ENCODE results near the gene DGUOK.

DGUOK gene

DNA sequence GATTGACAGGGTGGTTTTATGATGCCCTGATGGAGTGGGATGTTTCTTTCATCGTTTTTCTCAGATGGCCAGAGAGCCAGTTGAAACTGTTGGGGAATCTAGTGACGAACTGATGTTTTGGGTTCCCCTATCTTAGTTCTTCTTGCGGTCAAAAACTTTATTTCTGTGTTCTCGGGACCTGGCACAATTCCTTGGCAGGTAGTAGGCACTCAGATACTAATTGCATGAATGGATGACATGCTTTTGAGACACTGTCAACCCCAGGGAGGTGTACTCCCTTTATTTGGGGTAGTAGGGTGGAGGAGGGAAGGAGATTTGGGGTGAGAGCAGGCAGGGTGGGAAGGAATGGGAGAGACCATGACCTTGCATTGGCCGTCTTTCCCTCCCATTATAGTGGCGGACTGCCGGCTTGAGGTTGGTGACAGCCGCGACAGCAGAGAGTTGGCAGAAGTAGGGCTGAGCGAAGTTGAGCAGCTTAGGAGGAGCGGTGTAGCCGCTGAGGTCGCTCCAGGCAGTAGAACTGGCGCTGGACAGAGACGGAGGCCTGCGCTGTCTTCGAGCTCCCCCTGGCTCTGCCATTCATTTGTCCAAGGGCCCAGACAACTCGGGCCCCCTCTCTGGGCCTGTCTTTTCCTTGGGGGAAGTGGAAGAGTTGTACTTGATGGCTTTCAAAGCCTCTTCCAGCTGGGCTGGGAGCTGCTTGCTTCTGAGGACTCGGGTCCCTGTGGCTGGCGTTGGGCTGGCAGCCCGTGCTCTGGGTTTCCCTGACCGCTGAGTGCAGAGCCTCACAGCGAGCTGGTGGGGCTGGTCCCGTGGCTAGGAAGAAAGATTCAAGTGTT, 60.6 kb downstream of the DGUOK start:
- no peak for DNase-seq (ENCODE audit: low read depth, low spot score)
- no peak overlapping the region for H3K4me3 ChIP-seq (ENCODE audit: low read length)

DNA sequence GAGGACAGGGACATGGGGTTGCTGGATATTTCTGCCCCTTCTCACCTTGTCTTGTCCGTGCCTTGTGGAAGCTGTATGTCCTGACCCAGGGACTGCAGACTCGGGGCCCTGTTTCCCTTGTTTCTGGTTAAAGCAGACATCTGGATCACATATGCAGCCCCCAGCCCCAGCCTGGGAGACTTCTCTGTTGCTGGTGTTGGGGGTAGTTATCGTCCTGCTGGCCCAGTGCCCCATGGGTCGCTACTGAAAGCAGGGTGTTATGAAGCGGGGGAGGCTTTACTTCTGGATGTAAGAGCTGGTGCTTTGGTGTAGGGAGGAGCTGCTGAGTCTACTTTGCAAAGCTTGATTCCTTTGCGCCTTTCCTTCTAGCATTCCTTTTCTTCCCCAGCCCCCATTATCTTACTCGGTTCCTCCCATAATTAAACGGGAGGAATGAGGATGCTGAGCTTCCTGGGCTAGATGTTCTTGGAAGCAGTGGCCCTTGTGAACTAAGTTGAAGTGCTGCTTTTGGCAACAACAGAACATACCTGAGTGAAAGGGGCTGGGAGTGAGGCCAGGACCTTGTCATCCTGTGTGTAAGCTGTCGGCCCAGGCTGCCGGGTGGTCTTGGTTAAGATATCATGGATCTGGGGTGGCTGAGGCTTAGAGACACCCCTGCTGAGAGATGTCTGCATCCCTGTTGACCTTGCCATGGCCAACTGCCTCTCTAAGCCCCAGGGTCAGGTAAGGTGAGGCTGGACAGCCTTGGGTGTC, 61.4 kb downstream of the DGUOK start:
- H3K4me3 ChIP-seq (ENCODE audit: low read length), result no peak overlapping the region
- DNase-seq (ENCODE audit: low read depth, low spot score), result no peak

DNA sequence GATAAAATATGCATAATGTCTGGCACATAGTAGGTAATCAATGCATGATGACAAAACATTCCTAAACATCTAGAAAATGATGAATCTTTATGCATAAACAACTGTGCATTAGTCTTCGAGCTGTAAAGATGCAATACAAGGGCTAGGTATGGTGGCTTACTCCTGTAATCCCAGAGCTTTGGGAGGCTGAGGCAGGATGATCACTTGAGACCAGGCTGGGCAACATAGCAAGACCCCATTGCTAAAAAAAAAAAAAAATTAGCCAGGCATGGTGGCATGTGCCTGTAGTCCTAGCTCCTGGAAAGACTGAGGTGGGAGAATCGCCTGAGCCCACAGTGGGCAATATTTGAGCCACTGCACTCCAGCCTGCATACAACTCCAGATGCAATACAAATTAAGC, 63.3 kb downstream of the DGUOK start:
- DNase-seq (ENCODE audit: low read depth, low spot score), result no peak
- no peak overlapping the region for H3K4me3 ChIP-seq (ENCODE audit: low read length)

DNA sequence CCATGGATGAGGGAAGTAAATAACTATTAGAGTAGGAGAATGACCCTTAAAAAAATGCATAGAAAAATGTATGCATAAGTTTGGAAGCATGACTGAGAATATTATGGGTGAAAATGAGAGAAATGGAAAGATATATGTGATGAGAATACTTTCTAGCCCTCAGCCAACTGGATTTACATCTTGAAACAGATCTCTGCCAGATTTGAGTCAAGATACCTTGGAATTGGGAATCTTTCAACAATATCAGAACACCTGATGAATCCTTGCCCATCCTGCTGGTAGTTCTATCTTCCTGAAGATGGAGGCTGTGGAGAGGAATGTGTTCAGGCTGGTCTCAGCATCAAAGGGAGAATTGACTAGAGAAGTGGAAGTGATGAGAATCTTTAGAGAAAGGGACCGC, 63.9 kb downstream of the DGUOK start:
- no peak overlapping the region for H3K4me3 ChIP-seq (ENCODE audit: low read length)
- DNase-seq (ENCODE audit: low read depth, low spot score), result no peak

DNA sequence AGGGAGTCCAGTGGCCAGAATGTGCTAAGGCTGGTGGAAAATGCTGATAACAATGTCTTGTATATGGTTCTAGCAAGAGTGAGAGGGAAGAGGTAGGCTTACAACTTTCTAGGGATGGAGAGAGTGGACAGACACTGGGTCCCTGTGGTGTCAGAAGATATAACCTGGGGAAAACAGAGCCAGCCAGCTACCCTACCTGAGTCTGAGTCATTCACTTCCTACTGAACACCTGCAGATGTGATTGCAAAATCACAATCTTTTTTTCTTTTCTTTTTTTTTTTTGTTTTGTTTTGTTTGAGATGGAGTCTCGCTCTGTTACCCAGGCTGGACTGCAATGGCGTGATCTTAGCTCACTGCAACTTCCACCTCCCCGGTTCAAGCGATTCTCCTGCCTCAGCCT, 65.4 kb downstream of the DGUOK start:
- no peak overlapping the region for H3K4me3 ChIP-seq (ENCODE audit: low read length)
- DNase-seq (ENCODE audit: low read depth, low spot score), result no peak

DNA sequence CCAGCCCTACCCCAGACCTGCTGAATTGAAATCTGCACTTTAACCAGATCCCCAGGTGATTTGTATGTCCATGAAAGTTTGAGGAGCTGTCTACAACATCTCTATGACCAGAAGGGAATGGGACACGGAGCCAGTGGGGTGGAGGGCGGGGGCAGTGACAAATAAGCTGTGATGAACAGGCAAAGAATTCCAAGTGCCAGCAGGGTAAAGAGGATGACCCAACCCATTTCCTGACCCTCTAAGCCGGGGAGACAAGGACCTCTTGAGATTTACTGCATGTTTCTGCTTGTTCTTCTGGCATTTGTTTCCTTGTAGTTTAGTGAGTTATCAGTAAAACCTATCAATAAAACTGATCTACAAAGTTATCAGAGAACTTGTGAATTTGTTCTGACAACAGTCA, 66.7 kb downstream of the DGUOK start:
- no peak overlapping the region for H3K4me3 ChIP-seq (ENCODE audit: low read length)
- DNase-seq (ENCODE audit: low read depth, low spot score), result no peak

DNA sequence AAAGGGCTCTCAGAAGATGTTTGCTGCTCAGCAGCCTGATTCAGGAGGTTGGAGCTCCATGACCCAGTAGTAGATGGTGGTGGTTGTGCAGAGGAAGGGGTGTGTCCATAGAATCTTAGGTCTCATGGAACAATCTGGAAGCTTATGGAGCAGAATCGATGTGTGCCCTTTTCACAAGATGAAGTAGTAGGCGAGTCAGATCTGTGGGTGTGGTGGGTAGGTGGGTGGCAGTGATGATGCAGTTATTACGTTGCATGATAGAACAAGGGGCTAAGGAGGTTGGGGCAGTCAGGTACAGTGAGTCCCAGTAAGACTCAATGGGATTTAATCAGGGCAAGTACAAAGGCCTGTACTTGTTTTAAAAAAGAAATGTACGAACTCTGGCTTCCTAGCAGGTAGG, 67.1 kb downstream of the DGUOK start:
- no peak for DNase-seq (ENCODE audit: low read depth, low spot score)
- no peak overlapping the region for H3K4me3 ChIP-seq (ENCODE audit: low read length)

DNA sequence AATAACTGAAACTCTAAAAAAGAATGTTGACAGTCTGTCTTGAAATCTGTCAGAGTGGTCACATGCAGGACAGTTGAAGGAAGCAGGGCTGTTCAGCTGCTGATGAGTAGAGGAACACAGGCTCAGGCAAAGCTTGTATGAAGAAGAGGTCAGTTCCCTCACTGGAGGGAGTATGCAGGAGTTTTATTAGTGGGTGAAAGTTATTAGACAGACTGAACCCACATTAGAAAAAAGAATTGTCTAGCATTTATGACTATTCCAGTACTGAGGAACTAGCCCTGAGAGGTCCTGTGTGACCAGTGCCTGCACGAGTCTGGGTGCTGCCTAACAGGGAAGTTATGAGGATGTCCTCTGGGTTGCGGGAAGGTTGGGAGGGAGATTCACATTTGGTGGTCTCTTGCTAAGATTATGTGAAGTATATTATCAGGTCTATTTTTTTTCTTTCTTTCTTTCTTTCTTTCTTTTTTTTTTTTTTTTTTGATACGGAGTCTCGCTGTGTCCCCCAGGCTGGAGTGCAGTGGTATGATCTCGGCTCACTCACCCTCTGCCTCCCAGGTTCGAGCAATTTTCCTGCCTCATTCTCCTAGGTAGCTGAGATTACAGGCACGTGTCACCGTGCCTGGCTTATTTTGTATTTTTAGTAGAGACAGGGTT, 67.6 kb downstream of the DGUOK start:
- H3K4me3 ChIP-seq (ENCODE audit: low read length), result no peak overlapping the region
- no peak for DNase-seq (ENCODE audit: low read depth, low spot score)

DNA sequence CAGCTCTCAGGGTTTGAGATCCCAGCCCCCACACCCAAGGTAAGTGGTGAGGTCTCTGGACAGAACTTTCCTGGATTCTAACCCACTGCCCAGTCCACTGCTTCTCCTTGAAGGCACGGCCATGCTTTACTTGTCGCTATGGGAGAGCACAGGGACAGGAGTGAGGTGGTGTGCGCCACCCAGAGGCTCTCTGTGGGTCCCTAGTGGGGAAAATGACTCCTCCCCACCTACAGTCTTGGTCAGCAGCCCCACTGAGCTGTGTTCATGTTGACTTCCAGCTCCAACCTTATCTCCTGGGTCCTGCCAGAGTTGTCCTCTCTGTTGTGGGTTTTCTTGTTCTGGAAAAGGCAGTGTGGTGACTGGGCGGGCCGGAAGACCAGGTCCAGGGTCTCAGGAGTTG, 69.1 kb downstream of the DGUOK start:
- DNase-seq (ENCODE audit: low read depth, low spot score), result no peak

DNA sequence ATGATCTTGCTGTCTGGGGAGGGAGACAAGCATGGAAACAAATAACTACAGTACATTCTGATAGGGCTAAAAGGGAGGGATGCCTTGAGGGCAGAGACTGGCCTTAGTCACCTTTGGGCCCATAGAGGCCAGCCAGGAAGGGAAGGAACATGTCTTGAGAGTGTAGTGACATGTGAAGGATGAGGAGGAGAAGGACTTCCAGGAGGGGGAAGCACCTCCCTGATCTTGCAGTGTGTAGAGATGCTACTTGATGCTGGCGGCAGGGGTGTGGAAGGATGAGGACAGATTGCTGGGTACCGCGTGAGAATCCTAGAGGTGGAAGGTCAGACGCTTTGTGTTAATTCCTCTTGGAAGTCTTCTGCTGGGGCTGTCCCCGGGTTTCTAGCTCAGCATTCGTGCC, 71.1 kb downstream of the DGUOK start:
- DNase-seq (ENCODE audit: low read depth, low spot score), result no peak
- H3K4me3 ChIP-seq (ENCODE audit: low read length), result no peak overlapping the region

More for the DNA sequence above, 69.1 kb downstream of the DGUOK start:
- H3K4me3 ChIP-seq (ENCODE audit: low read length), result no peak overlapping the region

DNA sequence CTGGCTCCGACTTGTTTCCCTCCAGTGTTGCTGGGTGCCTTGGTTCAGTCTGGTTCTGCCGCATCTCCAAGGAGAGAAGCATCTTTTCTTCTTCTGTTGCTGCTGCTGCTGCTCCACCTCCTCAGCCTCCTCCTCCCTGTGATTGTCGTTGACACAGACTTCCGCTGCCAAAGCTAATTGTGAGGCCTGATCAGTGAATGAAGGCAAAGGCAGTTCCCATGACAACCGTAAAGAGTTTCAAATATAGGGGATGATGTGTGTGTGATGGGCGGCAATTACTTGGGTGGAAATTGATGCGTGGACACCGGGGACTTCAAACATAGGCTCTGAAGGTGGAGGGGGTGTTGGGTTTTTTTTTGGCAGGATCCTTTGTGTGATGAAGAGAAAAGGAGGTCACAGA, 71.8 kb downstream of the DGUOK start:
- DNase-seq (ENCODE audit: low read depth, low spot score), result no peak
- no peak overlapping the region for H3K4me3 ChIP-seq (ENCODE audit: low read length)

DNA sequence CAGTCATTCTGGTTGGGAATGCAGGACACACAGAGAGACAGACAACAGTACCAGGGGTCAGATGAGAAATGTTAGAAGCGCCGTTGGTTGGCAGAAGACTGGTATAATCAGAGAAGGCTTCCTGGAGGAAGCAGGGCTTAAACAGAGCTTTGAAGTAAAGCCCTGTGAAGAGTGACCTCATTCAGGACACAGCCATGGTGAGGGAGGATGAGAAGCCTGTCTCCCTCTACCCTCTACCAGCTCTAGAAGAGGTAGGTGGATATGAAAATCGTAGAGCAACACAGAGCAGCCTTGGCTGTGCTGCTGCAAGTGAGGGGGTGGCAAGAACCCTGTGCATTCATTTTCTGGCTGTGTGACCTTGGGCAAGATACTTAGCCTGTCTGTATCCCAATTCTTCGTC, 72.3 kb downstream of the DGUOK start:
- DNase-seq (ENCODE audit: low read depth, low spot score), result no peak
- H3K4me3 ChIP-seq (ENCODE audit: low read length), result no peak overlapping the region

DNA sequence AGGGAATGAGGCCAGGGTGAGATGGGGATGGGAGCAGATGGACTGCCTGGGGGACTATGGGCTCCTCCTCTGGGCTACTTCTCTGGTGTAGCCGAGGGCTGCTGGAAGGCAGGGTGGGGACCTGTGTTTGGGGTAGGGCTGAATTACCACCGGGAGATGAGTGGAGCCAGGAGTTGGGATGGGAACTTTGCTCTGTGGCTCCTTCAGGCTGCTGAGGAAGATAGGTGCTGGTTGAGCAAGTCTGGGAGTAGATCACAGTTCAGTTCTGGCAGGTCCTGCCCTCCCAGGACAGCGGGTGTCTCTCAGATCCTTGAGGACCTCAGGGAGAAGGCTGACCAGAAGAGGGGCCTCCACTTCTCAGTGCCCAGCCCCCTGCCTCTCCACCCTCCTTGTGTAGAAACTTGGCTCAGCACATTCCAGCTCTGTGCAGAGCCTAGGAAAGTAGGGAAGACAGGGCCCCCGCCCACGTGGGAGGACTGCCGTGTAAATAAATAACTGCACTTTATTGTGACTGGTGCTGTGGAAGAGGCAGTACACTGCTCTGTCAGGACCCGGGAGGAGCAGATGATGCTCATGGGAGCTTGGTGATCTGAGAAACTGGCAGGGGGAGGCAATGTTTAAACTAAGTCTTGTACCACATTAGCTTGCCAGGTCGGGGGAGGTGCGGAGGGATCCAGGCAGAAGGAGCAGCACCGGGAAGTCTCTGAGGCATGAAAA, 73.4 kb downstream of the DGUOK start:
- DNase-seq (ENCODE audit: low read depth, low spot score), result no peak
- H3K4me3 ChIP-seq (ENCODE audit: low read length), result no peak overlapping the region

DNA sequence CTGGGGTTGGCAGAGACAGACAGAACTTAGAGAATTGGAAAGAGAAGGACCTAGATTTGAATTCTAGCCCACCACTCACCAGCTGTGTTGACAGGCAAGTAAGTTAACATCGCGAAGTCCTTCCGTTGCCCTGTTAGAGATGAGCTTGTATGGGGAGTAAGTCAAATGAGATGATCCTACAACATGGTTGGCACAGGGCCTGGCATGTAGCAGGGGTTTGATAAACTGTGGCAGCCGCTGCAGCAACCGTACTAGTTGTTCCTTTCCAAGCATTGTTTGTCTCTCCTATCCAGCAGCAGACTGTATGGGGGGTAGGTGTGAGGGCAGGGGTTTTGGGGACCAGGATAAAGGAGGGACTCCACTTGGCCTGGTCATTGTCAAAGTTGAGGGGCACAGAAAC, 74.0 kb downstream of the DGUOK start:
- H3K4me3 ChIP-seq (ENCODE audit: low read length), result no peak overlapping the region

DNA sequence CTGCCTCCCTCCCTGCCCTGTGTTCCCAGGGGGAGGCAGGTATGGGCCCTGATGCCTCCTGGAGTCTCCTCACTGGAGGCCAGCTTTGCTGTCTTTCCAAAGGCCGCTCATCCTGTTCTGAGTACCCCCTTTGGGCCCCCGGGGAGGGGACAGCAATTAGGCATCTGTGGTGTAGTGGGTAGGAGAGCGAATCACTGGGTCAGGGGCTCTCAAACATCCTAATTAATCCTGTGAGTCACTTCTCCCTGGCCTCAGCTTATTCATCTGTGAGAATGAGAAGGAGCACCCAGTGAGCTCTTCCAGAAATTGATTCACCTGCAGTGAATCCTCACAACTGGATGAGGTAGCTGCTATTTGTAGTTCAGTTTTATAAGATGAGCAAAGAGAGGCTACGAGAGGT, 74.4 kb downstream of the DGUOK start:
- no peak overlapping the region for H3K4me3 ChIP-seq (ENCODE audit: low read length)
- no peak for DNase-seq (ENCODE audit: low read depth, low spot score)

More for the DNA sequence above, 74.0 kb downstream of the DGUOK start:
- no peak for DNase-seq (ENCODE audit: low read depth, low spot score)

DNA sequence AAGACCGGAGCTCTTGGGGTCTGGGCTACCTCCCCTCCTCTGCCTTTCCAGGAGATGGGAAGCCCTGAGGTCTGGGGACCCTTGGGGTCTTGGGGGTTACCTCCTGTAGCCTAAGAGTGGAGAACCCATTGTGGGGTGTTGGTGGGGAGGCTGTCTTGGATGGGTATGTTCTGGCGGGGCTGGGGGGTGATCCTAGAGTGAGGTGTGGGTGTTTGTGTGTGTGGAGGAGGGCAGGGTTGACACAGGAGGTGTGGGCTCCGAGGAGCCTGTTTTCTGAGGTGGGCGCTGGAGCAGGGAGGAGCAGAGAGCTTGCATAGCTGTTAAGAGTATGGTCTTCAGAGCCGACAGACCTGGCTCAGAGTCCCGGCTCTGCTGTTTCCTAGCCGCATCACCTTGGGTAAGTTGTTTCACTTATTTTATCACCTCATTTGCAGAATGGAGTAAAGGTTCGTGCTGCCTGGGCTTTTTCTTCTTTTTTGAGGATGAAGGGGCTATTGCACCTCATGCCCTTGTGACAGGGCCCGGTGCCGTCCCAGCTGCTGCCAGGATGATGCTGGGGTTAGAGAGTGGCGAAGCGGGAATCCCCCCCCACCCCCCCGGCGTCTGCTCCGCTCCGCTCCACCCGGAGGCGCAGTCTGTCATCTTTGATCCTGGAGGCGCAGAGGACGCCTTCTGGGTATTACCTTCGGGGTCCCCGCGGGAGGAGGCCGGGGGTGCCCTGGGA, 75.3 kb downstream of the DGUOK start:
- no peak for DNase-seq (ENCODE audit: low read depth, low spot score)
- H3K4me3 ChIP-seq (ENCODE audit: low read length), result peak overlapping the region; percentile 37

DNA sequence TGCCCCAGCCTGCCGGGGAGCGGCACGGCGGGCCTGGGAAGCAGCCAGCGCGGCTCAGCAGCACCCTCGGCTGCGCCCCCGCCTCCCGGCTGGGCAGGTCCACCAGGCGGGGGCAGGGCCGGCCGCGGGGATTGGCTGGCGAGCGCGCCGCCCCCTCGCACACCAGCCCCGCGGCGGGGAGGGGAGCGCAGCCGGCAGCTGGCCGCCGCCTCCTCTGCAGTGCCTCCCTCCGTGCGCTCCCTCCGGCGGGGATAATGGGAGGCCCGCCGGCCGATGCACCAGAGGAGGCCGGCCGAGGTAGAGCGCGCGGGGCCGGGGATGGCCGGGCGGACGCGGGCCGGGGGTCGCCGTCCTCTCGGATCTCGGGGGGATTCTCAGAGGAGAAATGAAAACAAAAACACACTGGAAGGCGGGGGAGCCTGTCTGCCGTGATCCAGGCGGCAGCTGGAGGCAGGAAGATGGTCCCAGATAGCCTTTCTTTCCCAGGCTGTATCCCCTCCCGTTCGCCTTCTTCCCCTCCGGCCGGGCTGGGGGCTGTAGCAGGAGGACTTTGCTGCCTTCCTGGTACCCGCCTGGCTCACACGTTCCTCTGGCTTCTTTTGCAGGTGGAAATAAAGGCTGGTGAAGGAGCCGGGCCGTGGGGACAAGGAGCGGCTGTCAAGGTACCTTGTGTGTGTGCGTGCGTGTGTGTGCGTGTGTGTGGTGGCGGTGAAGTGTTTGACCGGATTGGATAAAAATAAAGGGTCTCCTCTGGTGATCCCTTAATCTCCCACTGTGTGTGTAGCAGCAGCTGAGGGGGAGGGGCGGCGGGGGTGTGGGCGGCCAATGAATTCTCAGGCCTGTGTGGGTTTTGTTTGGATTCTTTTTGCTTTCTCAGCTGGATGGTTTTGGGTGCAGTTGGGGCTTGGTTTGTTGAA, 76.1 kb downstream of the DGUOK start:
- peak overlapping the region; percentile 37 for H3K4me3 ChIP-seq (ENCODE audit: low read length)
- DNase-seq (ENCODE audit: low read depth, low spot score), result peak; percentile 53

Data from Jurkat, Clone E6-1 (cell line).